NCI-H1436 (cell line): ENCODE results near the gene NEAT1.
A peak's percentile ranks its signal among the peaks of the same experiment; 100 is the strongest.

Experiments used
- DNase-seq: peaks from one replicate; lab custom pipeline; 2025; lab: John Stamatoyannopoulos, UW

NEAT1 gene

DNA sequence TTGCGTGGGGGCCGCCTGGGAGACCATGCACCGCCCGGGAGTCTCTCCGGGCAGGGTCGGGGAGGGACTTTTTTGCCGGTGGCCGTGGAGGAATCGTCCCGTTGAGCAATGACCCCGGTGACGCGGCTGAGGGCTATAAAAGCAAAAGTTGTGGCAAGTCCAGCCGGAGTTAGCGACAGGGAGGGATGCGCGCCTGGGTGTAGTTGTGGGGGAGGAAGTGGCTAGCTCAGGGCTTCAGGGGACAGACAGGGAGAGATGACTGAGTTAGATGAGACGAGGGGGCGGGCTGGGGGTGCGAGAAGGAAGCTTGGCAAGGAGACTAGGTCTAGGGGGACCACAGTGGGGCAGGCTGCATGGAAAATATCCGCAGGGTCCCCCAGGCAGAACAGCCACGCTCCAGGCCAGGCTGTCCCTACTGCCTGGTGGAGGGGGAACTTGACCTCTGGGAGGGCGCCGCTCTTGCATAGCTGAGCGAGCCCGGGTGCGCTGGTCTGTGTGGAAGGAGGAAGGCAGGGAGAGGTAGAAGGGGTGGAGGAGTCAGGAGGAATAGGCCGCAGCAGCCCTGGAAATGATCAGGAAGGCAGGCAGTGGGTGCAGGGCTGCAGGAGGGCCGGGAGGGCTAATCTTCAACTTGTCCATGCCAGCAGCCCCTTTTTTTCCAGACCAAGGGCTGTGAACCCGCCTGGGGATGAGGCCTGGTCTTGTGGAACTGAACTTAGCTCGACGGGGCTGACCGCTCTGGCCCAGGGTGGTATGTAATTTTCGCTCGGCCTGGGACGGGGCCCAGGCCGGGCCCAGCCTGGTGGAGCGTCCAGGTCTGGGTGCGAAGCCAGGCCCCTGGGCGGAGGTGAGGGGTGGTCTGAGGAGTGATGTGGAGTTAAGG, at the start of gene NEAT1:
TSS of gene NEAT1 (plus strand) at position 166 of the 883 bp plus-strand sequence.
- peak; percentile 82 for DNase-seq

DNA sequence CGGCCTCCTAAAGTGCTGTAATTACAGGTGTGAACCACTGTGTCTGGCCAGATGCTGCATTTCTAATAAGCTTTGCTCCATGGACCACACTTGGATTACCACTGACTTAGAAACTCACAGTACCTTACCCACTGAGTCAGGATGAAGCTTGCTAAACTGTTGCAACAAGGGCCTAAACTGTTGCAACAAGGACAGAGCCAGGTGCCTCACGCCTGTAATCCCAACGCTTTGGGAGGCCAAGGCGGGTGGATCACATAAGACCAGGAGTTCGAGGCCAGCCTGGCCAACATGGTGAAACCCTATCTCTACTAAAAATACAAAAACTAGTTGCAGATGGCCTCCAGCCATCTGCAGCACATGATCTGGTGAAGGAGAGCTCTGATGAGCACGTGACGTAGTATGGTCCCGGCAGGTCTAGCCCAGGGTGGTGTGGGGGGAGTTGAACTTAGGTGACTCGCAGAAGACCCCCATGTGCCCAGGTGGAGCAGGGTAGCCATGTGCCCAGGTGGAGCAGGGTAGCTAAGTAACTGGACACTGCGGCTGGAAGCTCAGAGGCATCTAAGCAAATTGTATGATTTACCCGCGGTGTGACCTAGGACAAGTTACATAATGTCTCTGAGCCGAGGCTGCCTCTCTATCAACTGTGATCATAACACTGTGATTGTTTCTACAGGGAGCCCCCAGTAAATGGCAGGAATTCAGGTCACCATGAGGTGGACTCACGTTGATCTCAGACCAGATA, 48.6 kb upstream of the NEAT1 start:
- no peak for DNase-seq

DNA sequence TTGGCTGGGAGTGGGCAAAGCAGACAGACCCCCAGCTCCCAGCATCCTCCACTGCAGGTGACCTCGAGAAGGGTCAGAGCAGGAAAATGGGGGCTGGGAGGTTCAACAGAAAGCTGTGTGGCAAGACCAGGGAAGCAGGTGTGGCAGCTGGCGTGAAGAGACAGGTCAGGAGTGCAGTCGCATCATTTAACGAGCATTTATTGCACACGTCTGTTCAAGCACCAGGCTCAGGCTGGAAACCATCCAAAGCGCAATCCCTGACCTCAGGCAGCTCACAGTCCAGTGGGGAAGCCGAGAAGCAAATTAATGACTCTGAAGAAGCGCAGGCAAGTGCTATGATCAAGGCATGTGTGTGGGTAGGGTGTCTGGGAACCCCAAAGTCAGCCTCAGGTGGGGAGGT, 47.6 kb upstream of the NEAT1 start:
- DNase-seq, result no peak

DNA sequence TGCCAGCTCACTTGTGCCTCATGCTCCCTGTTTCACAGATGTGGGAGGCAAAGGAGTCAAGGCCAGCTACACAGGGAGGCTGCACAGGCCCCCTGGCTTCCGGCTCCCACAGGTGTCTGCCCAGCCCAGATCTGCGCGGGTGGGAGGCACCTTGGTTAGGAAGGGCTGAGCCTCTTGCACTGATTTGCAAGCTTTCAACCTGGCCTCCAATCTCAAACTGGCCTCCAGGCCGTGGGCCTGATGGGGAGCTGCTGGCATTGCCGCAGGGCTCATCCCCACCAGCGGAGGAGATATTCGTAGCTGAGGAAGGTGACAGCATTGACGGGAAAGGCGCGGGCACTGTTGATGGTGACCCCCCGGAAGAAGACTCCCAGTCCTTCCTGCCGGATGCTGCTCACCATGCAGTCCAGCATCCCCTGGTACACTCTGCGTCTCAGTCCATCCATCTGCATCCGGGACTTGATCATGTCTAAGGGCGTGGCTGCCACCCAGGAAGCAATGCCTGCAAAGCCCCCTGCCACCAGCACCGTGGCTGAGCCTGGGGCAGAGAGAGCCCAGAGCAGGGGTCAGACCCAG, 46.4 kb upstream of the NEAT1 start:
- no peak for DNase-seq

DNA sequence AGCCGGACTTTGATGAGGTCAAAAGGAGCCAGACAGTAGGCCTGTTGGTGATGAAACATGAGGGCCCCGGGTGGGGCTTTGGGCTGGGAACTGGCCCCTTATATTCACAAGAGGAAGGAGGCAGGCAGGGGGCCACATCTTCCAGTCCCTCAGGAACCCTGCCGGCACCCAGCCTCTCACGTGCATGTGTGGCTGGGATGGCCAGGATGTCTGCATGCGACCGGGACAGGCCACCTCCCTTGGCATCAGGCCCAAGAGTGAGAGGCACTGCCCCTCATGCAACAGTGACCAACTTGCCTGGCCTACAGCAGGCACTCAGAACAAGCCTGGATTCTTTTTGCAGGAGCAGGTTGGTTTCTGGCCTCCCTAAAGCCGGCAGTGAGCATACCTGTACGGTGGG, 45.6 kb upstream of the NEAT1 start:
- DNase-seq, result no peak

DNA sequence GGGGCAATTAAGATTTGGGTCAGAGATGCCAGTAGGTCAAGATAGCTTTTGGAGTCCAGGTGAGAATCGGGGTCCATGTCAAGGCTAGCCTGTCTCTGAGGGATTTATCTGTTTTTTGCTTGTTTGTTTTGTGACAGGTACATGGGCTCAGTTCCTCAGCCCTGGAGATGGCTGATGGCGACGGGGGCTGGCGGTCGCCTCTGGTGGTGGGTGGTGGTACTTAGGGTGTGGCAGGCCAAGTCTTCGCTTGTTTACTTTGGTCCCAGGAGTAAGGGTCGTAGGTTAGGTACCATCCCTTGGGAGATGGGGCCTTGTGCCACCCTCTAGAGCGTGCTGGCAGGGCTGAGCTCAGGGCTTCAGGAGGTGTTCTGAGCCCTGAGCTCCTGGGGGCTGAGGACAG, 44.8 kb upstream of the NEAT1 start:
- DNase-seq, result no peak

DNA sequence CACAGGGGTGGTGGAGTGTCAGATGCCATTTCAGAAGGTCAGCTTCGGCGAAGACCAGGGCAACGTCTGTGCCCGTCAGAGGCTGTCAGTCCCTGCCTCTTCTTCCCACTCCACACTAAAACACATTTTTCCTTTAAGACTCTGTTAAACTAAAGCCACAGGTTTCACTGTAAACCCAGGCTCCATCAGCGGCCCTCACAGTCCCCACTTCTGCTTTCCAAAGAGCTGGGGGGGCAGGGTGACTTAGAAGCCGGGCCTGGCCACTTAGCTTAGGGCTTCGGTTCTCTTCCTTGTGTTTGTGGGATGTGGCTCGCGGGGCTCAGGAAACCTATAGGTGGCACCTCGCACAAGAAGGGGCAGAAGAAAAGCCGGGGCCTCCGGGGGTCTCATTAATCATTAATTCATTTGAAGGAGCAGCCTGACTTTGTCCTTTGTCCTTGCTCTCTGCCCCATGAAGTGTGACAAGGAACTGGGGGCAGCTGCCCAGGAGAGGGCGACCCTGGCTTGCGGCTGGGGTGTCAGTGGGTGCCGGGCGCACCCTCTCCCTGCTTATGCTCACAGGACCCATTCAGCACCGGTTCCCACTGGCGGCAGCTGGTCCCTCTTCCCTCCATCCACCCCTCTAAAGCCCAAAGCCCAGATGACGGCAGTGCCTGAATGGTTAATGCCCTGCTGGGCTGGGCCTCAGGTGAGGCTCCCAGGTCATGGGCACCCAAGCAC, 44.2 kb upstream of the NEAT1 start:
- no peak for DNase-seq

DNA sequence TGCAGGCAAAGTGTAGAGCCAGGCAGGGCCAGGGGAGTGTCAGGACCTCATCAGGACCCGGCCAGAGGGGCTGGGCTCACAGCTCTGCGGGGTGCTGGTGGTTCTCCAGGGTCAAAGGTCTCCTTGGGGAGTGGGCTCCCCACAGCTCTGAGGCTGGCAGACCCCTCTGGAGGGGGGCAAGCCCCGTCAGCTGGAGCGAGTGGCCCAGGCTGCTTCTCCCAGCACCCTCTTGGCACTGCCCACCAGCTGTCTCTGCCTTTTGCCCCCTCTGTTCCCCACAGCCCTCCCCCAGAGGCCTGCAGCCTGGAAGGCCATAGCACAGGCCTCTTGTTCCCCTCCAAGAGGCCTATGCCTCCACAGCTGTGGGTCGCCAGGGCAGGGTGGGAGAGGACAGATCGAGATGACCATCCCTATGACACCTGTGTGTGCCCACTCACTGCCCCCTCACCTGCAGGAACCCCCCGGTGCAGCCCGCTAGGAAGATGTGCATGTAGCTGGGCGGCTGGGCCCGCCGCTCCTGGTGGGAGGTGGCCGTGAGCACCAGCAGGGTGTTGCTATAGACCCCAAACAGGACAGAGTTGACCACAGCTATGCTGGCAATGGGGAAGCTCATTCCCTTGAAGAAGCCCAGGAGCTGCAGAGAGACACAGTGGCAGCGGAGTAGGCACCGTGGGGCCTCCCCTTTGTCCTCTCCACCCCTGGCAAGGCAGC, 43.5 kb upstream of the NEAT1 start:
- DNase-seq, result no peak

DNA sequence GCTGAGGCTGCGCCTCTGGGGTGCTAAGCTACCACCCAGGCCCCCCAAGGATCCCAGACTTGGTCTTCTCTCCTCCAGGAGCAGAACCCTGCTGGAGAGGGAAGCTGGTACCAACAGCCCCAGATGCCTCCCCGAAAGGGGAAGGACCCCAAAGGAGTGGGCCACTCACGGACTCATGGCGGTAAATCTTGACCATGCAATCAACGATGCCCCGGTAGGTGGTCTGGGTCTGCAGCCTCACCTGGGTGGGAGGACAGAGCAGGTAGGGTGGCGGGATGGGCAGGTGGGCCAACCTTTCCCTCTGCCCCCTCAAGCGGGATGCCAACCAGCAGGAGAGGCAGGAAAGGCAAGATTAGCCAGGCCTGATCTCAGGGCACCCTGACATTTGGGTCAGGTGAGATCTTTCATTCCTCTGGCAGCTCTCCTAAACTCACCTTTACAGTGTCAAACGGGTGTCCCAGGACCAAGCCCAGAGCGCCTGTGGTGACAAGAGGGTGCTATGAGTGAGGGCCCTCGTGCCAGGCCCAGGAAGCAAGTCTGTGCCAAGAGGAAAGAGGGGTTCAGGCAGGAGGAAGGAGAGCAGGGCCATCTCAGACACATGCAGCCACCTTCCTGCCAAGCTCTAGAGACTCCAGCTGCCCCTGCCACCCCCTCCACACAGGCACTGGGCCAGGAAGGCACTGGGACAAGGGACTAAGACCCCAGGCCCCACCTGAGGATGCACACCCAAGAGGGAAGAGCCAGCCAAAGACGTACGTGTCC, 42.7 kb upstream of the NEAT1 start:
- DNase-seq, result no peak

DNA sequence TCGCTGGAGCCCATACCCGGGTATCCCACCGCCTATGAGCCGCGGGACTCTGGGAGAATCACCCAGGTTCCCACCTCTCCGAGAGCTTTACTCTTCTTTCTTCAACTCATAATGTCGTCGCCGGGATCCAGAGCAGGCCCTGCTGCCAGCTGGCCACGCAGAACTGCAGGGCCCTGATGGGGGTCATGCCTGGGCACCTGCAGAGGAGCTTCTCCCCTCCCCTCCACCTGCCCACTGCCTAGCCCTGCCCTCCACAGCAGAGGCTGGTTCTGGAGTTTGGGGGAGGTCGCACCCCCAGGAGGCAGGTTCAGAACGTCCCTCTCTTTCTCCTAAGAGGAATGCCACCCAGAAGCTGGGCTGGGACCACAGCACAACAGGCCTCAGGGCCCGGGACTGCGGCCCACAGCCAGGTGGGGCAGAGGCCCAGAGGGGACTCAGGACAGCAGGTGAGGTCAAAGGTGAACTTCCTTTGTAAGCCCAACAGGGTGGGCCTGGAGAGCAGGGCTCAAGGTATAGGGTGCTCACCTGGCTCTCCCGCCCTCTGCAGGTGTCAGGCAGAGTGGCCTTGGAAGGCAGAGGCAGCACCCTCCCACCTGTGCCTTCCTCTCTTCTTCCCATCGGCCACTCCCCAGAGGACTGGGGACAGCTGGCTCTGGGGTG, 42.0 kb upstream of the NEAT1 start:
- DNase-seq, result no peak

DNA sequence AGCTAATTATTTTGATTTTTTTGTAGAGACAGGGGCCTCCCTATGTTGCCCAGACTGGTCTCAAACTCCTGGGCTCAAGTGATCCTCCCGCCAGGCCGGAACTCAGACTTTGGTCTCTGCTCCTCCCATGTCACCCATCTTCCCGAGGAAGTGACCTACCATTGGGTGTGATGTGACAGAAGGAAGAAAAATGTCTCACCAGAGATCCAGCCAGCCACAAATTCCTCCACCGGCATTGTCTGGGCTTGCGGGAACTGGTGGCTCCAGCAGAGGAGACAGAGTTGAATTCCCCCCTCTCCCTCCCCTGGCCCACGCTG, 40.9 kb upstream of the NEAT1 start:
- no peak for DNase-seq

DNA sequence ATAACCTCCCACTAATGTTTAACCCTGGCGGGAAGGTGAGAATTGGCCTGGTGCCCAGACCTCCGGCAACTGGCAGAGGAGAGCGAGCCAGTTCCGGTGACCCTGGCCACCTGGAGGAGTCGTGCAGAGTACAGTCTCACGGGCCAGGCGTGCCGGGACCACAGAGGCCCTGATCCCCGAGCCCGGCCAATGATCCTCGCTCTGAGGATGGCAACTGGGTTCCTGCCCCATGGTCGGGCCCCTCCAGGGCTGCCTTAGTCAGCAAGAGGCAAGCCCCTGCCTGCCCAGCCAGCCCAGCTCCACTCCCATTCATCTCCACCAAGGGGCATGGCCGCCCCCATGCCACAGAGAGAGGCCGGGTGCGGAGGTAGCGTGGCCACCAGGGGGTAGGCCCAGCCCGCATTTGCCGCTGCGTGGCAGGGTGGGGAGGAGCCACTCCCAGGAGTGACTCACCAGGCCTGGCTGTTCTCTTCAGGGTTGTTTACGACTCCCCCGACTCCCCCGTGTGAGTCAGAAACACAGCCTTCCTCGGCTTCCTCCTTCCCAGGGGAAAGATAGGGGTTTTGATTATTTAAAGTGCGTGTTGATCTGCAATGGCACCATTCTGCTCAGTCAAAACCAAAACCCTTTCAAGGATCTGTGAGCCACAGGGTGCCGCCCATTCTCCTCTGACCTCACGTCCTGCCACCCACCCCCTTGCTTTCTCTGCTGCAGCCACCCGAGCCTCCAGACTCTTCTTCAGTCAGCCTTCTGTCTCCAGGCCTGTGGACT, 40.4 kb upstream of the NEAT1 start, which contains the start of gene SLC25A45:
TSS of gene SLC25A45 (minus strand) at position 614 of the 771 bp plus-strand sequence. CDS start 695 bp downstream, outside the sequence.
- peak; percentile 90 for DNase-seq

DNA sequence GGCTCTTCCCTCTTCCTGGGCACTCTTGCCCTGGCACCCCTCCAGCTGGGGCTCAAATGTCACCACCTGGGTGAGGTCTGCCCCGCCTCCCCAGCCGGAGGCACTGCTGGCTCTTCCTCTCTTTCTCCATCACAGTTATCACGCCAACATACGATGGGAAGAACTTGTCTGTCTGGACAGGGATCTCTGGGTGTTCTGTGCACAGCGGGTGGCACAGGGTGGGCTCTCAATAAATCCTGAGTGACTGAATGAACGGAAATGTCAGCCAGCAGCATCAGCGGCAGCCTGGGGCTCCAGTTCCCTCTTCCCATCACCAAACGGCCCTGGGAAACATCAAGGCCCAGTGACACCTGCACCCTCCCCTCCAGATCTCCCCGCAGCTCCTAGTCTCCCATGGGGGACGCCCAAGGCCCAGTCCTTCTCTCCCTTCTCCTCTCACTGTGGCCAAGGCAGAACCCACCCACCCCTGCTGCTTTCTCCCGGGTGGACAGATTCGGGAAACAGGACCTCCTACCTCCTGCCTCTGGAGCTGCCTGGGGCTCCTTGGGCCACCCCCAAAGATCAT, 39.7 kb upstream of the NEAT1 start:
- DNase-seq, result no peak

DNA sequence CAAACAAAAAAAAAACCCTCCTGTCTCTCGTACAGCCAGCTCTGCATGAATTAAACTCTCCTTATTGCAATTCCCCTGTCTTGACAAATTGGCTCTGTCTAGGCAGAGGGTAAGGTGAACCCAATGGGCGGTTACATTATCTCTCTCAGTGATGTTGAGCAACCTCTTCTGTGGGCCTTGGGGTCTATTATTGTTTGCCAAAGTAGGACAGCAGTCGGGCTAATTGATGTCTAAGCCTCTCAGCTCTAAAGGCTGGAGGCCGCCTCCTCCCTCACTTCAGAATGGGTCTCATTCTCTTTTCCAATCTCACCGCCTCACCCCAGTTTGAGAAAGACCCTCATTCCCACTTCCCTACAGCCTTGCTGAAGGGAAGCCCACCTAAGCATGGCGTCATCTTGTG, 38.8 kb upstream of the NEAT1 start:
- DNase-seq, result no peak

DNA sequence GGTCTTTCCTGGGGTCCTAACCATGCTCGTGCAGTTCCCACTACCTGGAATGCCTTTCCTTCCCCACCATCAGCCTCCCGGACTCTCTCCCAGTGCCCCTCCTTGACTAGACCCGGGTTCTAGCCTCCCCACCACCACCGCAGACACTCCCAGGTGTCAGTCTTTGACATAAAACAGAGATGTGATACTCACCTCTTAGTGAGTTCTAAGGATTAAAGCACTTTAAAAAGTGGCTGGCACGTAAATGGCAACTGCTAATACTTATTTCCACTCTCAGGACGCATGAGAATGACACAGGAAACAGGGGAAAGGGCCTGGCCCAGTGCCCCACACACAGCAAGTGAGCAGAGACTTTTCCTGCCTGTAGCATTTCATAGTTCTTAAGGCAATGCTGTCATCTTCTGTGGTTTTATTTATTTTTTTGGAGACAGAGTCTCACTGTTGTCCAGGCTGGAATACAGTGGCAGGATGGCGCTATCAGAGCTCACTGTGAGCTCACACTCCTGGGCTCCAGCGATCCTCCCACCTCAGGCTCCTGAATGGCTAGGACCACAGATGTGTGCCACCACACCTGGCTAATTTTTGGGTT, 38.2 kb upstream of the NEAT1 start:
- DNase-seq, result no peak

DNA sequence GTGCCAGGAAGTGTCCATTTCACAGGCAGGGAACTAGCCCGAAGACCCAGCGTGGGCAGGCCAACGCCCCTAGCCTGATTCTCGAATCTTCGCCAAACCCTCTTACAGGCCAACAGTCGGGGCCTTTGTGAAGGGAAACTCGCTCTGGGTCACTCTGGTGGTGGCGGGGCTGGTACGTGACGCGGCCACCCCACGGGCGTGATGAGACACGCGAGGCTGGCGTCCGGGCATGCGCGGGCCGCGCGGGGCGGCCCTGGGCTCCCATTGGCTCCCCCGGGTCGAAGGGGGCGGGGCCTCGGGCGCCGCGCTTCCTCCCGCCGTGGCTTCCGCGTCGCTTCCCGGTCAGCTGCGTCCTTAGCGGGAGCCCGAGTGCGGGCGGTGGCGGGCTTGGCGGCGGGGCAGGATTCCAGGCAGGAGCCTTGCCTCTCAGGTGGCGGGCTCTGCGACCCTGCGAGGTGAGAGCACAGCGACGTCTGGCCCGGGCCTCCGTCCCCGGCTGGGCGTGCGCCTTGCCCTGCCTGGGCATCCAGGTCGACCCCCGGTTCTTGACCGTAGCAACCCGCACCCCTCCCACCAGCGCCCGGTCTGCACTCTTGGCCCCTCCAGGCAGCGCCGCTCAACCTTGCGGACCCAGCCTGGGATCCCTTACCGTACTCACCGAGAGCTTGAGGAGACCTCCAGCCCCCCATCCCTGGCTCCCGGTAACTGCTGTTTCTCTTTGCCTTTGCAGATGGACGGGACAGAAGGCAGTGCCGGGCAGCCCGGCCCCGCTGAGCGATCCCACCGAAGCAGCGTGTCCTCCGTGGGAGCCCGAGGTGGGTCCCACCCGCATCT, 36.1 kb upstream of the NEAT1 start, which contains the start of gene FRMD8:
TSS of gene FRMD8 (plus strand) at position 331 of the 834 bp plus-strand sequence. CDS start at position 731, 400 bp downstream.
- peak; percentile 65 for DNase-seq

DNA sequence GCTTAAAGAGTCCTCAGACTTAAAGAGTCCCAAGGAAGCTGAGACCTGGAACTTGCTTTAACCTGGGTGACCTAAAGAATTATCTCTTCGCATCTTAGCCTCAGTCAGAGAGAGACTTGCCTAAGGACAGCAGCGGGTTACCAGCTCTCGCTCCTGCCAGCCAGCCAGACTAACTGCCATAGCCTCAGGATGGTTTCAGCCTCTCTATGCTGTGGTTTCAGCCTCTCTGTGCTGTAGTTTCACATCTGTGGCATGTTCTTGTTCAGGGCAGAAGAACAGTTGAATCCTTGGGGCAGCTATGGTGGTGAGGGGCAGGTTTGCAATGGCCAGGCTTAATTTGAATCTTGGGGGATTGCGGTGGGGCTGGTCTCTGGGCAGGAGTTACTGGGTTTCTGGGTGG, 33.9 kb upstream of the NEAT1 start:
- DNase-seq, result no peak
